Measurements from ENCODE around the gene EGFLAM.
A peak's percentile ranks its signal among the peaks of the same experiment; 100 is the strongest.

EGFLAM gene

GRCh38 chr5:38258319-38259061 is at the start of gene EGFLAM:
TSS of gene EGFLAM (plus strand) at chr5:38258559. CDS start at chr5:38258755, 196 bp downstream.
- peak; percentile 12 for DNase-seq

DNA sequence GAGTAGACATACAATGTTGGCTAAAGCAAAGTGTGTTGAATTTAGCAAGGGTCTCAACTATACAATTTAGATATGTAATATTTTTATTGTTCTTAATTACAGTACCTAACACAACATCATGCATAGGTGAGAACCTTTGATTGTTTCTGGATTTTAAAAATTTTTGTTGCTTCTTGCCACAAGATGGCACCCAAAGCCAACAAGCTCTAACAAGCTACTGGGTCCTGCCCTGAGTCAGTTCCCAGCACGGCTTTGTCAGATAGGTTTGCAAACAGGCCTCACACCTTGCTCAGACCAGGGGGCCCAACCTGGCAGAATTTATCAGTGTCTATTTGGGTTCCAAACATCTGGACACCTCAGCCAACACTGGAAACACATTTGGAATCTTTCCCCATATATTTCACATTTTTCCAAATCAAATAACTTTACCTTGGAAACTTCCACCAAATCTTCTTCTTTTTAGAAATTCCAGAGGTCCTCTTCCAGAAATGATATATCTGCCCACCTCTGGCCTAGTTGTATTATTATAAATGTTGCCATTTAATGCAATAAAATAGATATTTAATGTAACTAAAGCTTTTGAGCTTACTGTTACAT is 49.5 kb upstream of the EGFLAM start:
- peak; percentile 45 for DNase-seq

GRCh38 chr5:38210676-38211353 is 47.5 kb upstream of the EGFLAM start:
- no peak for DNase-seq

DNA sequence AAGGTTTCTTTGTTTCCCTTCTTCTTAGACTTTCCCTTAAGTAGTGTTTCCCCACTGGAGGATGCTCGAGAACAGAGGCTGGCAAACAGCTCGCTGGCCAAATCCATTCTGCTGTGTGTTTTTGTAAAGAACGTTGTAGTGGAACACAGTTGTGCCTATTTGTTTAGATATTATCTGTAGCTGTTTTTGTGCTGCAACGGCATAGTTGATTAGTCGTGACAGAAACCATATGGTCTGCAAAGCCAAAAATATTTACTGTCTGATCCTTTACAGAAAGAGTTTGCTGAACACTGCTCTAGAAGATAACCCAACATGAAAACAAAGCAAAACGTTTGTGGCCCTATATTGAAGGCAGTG is 47.0 kb upstream of the EGFLAM start:
- no peak for DNase-seq

- no peak for DNase-seq
Observed at GRCh38 chr5:38212307-38212706, 46.1 kb upstream of the EGFLAM start.

DNA sequence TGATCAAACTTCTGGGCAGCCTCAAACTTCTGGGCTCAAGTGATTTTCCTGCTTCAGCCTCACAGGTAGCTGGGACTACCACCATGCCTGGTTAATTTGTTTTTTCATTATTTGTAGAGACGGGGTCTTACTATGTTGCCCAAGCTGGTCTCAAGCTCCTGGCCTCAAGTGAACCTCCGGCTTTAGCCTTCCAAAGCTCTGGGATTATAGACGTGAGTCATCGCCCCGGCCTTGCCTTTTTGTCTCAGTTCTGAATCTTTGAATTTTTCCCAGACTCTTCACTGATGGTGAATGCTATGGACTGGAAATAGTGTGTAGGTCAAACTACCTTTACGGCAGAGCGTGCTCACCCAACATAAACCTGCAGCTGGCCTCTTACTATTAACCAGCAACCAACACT is 32.3 kb upstream of the EGFLAM start:
- DNase-seq = no peak

- DNase-seq = no peak
Observed at GRCh38 chr5:38228914-38229313, 29.4 kb upstream of the EGFLAM start.

DNA sequence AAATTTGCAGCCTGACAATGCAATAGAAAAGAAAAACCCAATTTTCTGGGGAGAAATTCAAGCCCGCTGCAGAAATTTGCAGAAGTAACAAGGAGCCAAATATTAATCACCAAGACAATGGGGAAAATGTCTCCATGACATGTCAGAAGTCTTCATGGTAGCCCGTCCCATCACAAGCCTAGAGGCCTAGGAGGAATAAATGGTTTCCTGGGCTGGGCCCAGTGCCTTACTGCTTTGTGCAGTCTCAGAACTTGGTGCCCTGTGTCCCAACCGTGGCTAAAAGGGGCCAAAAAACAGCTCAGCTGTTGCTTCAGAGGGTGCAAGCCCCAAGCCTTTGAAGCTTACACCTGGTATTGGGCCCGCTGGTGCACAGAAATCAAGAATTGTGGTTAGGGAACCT is 23.6 kb upstream of the EGFLAM start:
- no peak for DNase-seq

DNA sequence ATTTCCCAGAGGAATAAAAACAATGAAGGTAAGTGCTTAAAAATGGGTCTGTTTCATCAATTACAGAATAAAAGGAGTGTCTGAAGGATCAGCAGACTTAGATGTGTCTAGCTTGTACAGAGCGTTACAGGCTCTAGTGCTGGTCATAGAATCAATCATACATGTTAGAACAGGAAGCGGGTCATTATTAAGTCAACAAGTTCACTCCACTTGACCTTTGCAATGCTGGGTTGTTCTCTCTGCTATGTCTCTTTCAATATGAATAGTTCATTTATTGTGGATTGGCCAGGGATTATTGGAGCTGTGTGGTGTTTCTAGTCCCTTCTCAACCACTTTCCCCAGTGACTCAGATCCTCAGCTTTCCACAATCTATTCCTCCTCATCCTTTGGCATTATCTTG is 20.7 kb upstream of the EGFLAM start:
- no peak for DNase-seq

DNA sequence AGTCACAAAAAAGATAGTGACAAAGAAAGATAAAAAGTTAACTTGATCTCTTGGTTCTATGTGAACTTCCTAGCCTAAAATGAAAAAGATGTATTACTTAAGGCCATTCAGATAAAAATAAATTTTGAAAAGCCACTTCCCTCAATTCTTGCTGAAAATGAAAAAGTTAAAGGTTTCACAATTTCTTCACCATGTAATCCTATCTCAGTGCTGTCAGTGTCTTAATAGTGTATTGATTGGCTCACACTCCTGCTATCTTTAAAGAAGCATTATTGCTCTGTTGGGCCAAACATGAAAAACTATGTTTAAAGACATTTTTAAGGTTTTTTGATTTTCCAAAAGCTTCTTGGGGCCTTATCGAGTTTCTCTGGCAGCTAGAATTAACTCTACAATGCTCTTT is 18.1 kb upstream of the EGFLAM start:
- no peak for DNase-seq

DNA sequence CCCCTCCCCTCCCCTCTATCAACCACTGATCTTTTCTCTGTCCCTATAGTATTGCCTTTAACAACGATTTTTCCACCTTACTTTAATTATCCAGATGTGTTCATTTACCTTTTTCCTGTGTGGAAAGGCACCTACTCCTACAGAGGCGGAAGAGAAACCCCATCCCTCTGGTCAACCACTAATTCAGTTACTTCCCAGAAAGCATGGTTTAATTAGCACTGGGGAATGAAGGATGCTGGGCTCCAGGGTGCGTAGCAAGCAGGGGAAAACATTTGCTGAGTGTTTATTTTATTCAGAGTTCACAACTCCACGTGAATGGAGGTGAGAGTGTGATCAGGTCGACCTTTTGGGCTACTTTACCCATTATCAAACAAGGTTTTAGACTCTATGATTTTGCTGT is 16.7 kb upstream of the EGFLAM start:
- no peak for DNase-seq

DNA sequence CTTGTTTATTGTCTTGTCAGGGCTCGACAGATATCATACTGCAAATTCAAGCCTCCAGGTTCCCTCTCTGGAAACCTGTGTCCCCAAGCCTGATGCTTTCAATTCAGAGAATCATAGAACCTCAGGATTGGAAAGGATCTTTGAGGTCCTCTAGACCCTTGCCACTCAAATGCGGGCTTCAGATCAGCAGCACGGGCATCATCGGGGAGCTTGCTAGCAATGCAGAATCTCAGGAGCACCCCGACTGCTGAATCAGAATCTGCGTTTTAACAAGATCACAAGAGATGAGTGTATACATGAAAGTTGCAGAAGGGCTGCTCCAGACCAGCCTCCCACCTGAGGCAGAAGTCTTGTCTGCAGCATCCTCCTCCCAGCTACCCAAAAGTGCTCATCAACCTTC is 13.1 kb upstream of the EGFLAM start:
- DNase-seq = no peak

DNA sequence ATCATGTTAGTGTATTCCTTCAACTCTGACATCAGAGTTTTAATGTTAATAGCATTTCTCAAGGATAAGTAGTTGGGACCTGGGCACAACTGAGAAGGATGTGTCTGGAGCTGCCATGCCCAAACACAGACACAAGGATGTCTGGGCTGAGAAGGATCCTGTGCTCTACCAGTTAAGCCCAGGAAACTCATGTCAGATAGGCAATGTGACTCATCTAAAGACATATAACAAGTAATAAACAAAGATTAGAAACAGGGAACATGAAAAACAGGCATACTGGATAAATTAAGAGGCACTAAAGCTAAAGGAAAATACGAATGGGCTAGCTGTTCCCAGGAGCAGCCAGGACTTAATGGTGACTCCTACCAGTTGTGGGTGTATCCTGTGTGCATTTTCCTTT is 9.1 kb upstream of the EGFLAM start:
- DNase-seq = no peak

DNA sequence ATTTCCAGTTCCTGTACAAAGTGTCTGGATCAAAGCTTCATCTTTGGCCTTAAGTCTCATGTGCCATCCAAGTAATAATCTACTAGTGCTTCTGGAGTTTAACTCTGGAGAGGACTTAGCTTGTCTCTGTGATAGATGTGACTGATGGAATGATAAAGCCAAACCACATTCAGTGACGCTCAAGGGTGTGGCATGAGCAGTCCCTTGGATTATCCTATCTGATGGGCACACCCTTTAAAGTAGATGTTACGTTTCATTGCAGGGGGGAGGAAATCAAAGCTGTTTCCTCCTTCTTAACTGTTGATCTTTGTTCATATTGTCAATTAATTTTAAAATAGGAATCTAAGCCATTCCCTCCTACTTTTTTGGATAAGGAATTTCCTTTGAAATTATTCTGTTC is 8.5 kb upstream of the EGFLAM start:
- DNase-seq = no peak

DNA sequence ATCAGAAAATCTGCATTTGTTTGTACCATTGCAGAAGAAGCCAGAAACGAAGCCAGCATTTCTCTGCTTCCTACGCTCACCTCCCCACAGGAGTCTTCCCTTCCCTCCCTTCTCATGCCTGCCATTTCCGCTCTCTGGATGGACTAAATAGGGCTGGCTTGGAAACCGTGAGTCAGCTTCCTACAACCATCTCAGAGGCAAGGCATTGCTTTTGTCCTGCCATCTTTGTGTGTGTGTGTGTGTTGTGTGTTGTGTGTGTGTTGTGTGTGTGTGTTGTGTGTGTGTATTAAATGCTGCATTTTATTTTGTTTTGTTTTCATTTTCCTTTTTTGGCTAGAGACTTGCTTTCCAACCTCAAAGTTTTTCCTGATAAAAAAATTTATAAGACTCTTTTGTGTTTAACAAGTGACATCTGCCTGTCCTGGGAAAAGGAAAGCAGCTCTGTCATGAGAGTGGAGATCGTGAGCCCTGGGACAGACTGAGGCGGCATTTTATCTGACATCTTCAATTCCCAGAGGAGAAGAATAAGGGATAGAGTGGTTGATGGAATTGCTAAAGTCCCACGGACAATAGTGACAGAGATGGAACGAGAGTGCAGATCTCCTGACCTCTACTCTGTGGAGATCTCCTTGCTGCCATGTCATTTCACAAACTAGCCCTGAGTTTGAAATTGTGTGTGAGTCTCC is 7.5 kb upstream of the EGFLAM start:
- DNase-seq = no peak

DNA sequence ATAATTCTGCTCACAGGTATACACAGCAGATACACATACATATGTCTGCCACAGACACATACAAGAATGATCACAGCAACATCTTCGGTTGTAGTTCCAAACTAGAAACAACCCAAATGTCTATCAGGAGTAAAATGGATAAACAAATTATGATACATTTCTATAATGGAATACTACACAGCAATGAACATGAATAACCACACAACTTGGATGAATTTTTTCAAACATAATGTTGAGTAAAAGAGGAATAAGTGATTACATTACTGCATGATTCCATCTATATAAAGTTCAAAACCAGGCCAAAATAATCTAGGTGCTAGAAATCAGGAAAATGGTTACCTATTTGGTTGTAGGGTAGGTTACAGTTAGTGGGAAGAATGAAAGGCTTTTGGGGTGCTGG is 4.6 kb upstream of the EGFLAM start:
- DNase-seq = no peak

DNA sequence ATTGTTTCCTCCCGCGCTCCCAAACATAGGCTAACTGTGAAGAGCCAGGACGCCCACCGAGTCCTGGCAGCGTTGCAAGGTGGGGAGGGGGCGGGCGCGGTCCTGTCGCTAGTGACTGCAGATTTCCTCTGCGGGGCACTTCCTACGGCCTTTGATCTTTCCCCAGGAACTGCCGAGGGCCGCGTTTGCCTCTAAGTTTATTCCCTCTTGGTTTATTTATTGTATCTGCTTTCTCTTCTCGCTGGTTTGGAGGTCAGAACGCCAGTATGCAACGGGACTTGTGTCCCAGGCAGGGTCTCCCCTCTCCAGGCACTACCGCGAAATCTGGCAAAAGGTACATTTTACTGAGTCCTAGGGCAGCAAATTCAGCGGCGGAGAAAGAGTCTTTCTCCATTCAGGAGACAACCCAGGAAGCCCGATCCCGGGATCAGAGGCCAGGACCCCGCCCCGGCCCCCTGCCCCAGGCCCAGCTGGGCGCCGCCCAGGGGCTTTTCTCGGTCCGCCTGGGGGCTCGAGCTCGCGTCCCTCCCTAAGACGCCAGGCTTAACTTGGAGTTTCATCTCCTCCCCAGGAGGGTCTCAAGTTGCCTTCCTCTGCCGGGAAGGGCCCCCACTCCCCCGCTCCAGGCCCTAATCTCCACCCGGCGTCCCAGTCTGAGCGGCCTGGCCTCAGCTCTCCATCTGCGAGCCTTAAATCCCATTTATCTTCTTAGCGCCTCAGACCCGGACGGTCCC is 884 bp upstream of the EGFLAM start:
- no peak for DNase-seq

DNA sequence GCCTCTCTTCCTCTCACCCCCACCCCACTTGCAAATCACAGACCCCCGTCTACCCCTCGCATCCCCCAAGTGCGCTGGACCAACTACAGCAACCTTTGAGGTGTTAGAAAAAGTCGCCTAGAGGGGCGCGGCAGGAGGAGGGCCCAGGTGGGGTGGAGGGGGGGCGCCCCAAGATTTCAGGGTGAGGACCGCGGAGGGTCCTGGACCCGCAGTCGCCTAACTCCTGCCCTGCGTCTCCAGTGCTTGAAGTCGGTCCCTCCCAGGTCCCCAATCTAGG is 379 bp upstream of the EGFLAM start:
- DNase-seq = no peak

- no peak for DNase-seq
Observed at GRCh38 chr5:38259062-38259808, 876 bp downstream of the EGFLAM start.

DNA sequence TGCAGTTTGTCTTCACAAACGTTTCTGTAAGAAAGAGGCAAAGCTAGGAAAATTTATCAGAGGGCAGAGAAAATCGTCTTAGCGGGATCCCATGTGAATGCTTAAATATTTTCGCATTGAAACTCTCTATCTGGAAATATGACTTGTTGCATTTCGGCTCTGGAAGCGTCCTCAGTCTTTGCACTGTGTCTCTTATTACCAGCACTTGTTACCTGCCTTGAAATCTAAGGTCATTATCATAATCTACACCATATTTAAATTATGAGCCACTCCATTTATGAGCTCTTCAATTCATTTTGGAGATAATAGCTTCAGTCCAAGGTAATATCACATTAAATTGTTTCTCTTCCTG is 1.4 kb downstream of the EGFLAM start:
- no peak for DNase-seq

DNA sequence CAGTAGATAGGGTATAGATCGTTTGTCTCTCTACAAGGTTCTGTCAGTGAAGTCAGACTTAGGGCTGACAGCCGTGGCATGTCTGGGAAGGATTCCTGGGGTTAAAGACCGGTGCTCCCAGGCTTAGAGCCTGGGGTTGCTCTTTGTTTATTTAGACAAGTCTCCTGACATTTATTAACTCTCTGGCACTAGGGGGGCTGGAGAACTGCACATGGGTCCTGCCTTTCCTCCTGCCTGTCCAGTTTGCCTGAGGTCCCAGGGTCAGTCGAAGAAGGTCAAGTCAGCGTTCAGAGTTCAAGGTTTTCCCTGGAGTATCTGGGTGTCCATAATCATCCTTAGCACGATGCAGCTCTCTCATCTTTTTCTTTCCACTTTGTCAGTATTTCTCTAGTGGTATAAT is 5.6 kb downstream of the EGFLAM start:
- no peak for DNase-seq

DNA sequence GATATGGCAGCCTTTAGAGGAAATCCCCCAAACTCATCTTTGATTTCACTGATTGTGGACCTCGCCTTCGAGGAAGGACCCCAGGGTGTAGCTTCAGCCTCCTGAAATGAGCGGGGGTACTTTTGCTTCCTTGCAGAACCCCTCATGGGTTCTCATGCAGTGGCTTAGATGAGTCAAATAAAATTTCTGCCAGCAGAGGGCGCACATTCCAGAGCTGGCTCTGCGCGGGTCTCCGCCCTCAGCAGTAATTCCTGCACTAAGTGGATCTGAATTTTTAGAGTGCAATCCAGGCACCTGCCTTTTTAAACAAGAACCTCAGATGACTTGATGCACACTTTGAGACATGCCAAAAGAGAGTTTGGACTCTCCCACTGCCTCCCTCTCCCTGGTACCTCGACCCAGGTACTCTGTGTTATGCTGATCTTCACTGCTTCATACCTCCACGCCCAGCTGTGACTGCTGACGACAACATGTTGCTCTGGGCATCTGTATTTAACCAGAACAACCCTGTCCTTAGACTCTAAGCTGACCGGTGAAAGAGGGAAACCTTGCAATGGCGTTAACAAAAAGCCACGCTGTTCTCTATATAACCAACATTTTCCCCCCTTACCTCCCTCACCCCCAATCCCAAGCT is 7.3 kb downstream of the EGFLAM start:
- DNase-seq = peak; percentile 56

Data from EL (cell line).